Measurements from ENCODE around the gene TCERG1L. TPM values are rescaled to one million over a fixed set of nuclear protein-coding genes. Genes with fewer than 3 reads are reported as not detected.

TCERG1L gene
- total and polyA plus RNA-seq, 9 of the 15 experiments (the other 6 are each of a cell fraction or from before 2014, with no cell fraction given): not detected

DNA sequence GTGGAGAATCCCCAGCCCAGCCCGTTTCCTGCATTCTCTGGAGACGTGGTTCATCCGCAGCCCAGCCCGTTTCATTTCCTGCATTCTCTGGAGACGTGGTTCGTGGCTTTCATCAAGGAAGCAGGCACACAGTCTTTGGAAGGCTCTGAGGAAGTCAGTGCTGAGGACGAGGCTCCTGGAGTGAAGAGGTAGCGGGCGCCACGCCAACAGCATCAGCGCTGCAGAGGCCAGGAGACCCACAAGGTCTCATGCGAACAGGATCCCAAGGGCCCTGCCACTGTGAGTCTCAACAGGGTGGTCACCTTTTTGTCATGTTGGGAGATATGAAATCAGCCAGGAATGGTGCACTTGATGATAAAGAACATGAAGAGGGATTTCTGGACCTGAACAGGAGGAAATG lies 12.4 kb upstream of the TCERG1L start:
- 0% methylated on average over 5 of the region's 12 CpGs for WGBS (ENCODE audit: insufficient coverage, low coverage, missing lambda C conversion rate)

More for the DNA sequence above, 12.4 kb upstream of the TCERG1L start:
- intact Hi-C loops (cut with micrococcal nuclease) (no loop called here), in situ Hi-C loops (cut with MboI) (no loop called here)
- ChIA-PET POLR2A (interaction anchor here (0.7 kb wide), 1 partner anchor 9 kb away, joined by 3 read pairs; no protein-coding TSS in a partner anchor), CTCF (ENCODE audit: low intra/inter-chr PET ratio) (no interaction called here)
- Histone ChIP-seq H3K79me2 (ENCODE audit: control insufficient read depth, insufficient read depth, low read length) (no peaks in the 10 kb centered on the region), H3K4me3 (no peak overlapping the region), H3K4me2 (ENCODE audit: insufficient read depth, low read length) (no peak overlapping the region), H3K9ac (ENCODE audit: insufficient read depth in 1 of 2, low read depth in 2 of 2, low read length in 2 of 2) (no peak overlapping the region), H3K4me1 (replicated peaks in 1 of 2; ENCODE audit: control insufficient read depth in 2 of 2, insufficient read depth in 2 of 2, low read length in 2 of 2) (no peaks in the 10 kb centered on the region), H3K9me1 (ENCODE audit: control insufficient read depth, insufficient read depth, low read length) (no peaks in the 10 kb centered on the region), H3K27me3 (ENCODE audit: control insufficient read depth in 2 of 2, insufficient read depth in 2 of 2, low read length in 2 of 2) (peaks cover 0 to 9% of the 10 kb centered on the region in 2 experiments; a peak in 2 of 5 replicates), H3K36me3 (ENCODE audit: control insufficient read depth, insufficient read depth, low read length) (no peaks in the 10 kb centered on the region), H3K9me3 (replicated peaks; ENCODE audit: control insufficient read depth, insufficient read depth, low read depth, low read length) (no peaks in the 10 kb centered on the region), H4K20me1 (replicated peaks; ENCODE audit: control insufficient read depth, insufficient read depth, low read length) (no peaks in the 10 kb centered on the region), H3K27ac (ENCODE audit: extremely low read depth, low read depth, low read length) (no peak overlapping the region), H2AFZ (ENCODE audit: low read depth, low read length) (no peak overlapping the region)
- no TSS peak for BruUV-seq (replicated peaks)
- no peak for TF ChIP-seq BRD9 (IDR thresholded peaks at IDR 0.05; ENCODE audit: low read depth, partially characterized antibody)
- TF ChIP-seq TEAD1 (CRISPR knock-in tag; IDR thresholded peaks at IDR 0.05): no peak
- no peak for TF ChIP-seq ZNF232 (CRISPR knock-in tag; IDR thresholded peaks at IDR 0.05)
- TF ChIP-seq, protein P1, sequence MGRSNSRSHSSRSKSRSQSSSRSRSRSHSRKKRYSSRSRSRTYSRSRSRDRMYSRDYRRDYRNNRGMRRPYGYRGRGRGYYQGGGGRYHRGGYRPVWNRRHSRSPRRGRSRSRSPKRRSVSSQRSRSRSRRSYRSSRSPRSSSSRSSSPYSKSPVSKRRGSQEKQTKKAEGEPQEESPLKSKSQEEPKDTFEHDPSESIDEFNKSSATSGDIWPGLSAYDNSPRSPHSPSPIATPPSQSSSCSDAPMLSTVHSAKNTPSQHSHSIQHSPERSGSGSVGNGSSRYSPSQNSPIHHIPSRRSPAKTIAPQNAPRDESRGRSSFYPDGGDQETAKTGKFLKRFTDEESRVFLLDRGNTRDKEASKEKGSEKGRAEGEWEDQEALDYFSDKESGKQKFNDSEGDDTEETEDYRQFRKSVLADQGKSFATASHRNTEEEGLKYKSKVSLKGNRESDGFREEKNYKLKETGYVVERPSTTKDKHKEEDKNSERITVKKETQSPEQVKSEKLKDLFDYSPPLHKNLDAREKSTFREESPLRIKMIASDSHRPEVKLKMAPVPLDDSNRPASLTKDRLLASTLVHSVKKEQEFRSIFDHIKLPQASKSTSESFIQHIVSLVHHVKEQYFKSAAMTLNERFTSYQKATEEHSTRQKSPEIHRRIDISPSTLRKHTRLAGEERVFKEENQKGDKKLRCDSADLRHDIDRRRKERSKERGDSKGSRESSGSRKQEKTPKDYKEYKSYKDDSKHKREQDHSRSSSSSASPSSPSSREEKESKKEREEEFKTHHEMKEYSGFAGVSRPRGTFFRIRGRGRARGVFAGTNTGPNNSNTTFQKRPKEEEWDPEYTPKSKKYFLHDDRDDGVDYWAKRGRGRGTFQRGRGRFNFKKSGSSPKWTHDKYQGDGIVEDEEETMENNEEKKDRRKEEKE (IDR thresholded peaks at IDR 0.05; ENCODE audit: borderline replicate concordance in 1 of 2, control insufficient read depth in 1 of 2, low read depth in 2 of 2, low read length in 1 of 2): no peak
- TF ChIP-seq ZNF133 (CRISPR knock-in tag; IDR thresholded peaks at IDR 0.05): no peak
- no peak for TF ChIP-seq ILF3 (IDR thresholded peaks at IDR 0.05; ENCODE audit: borderline replicate concordance)
- TF ChIP-seq OTX1 (CRISPR knock-in tag; IDR thresholded peaks at IDR 0.05): no peak
- TF ChIP-seq, protein P2, sequence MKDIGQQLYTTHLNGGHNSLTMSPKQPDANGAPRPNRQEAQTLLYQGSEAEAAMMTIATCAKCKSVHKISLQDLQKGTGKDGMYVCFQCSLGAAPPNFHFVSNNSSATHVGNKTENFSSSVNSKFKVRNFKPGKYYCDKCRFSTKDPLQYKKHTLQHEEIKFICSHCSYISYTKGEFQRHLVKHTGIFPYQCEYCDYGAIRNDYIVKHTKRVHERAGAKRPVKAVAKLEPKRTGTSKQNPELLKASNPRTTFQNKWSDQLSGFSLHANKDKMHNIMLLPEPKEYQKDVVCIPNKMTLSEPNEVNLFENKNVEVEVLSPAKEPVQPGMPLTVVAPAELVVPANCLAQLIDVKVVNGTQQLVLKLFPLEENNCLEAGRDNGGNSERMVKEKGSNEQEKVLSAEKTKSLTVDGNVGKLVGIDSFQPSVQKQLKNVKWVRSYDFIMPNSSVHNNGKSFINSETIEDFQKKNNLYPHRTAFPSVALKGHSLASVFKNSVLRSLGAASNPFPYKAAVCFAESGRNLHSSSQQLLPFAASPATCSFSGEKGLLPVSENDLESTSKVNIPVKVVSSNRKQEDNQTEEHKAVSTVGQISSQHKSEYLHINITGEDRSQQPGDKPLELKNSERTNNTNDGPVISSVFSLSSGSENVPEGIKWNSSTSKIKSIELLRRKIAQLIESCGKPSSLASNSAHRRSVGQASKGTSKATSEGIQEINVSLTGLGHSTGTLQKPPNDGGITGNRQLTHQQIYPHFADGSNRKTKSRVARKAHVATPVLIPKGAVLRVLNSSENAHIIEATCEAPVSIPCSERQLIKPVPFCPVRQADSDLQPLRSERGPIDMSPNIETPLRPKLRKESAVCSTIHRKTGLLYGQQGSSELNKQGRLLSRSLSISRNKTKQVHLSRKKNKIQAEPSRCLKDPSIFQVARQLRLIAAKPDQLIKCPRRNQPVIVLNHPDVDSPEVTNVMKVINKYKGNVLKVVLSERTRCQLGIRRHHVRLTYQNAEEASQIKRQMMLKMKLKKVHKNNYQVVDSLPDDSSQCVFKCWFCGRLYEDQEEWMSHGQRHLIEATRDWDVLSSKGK (CRISPR knock-in tag; IDR thresholded peaks at IDR 0.05): no peak
- no peak for TF ChIP-seq MTA1 (IDR thresholded peaks at IDR 0.05; ENCODE audit: borderline replicate concordance)
- TF ChIP-seq LARP7 (IDR thresholded peaks at IDR 0.05): no peak
- no peak for TF ChIP-seq ETV6 (IDR thresholded peaks at IDR 0.05; ENCODE audit: borderline replicate concordance in 1 of 2, low read depth in 2 of 2, low read length in 1 of 2)
- TF ChIP-seq ETV6 (CRISPR knock-in tag; IDR thresholded peaks at IDR 0.05; ENCODE audit: borderline replicate concordance): no peak
- no peak for TF ChIP-seq ZNF197 (CRISPR knock-in tag; IDR thresholded peaks at IDR 0.05; ENCODE audit: low read depth)
- TF ChIP-seq, protein P3, sequence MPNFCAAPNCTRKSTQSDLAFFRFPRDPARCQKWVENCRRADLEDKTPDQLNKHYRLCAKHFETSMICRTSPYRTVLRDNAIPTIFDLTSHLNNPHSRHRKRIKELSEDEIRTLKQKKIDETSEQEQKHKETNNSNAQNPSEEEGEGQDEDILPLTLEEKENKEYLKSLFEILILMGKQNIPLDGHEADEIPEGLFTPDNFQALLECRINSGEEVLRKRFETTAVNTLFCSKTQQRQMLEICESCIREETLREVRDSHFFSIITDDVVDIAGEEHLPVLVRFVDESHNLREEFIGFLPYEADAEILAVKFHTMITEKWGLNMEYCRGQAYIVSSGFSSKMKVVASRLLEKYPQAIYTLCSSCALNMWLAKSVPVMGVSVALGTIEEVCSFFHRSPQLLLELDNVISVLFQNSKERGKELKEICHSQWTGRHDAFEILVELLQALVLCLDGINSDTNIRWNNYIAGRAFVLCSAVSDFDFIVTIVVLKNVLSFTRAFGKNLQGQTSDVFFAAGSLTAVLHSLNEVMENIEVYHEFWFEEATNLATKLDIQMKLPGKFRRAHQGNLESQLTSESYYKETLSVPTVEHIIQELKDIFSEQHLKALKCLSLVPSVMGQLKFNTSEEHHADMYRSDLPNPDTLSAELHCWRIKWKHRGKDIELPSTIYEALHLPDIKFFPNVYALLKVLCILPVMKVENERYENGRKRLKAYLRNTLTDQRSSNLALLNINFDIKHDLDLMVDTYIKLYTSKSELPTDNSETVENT (CRISPR knock-in tag; IDR thresholded peaks at IDR 0.05): no peak
- no peak for DNase-seq (ENCODE audit: extremely low read depth in 1 of 4, low spot score in 3 of 4)
- no peak for ATAC-seq
- FAIRE-seq: no peak
